ENCODE results near the gene ZFHX2.

GRCh38 chr14:23551266-23552028 is at the start of gene ZFHX2:
- TF ChIP-seq CTCF (IDR thresholded peaks at IDR 0.05; ENCODE audit: borderline replicate concordance, extremely low read depth, low read length, poor library complexity, severe bottlenecking), result no peak
- TF ChIP-seq EZH2 (IDR thresholded peaks at IDR 0.05; ENCODE audit: borderline replicate concordance, low read depth, low read length, severe bottlenecking), result no peak
